A549 (cell line): Measurements from ENCODE around the gene SLC25A18. TPM values are rescaled to one million over a fixed set of nuclear protein-coding genes. Genes with fewer than 3 reads are reported as not detected.

Experiments
- ATAC-seq, 2 experiments: fragments of 200-7000 bp in 1 of 2; fragments of >200 bp in 1 of 2; cut with Nextera tagmentation in 1 of 2; cut with Tn5 transposase in 1 of 2; 3 replicates each; pipeline versions ENCODE4 v1.8.0 to v1.9.1; 2018 to 2020; ENCODE audit warnings: mild to moderate bottlenecking in 1 of 2, moderate library complexity in 1 of 2
- CTCF ChIA-PET: fragments of 300-600 bp; sonication (Branson Sonifier 250); formaldehyde crosslinking; extraction: SDS; loops from one replicate; lab custom pipeline; 2021; ENCODE audit warnings: antibody characterized with exemption, inconsistent platforms; lab: Yijun Ruan, JAX
- POLR2A ChIA-PET: fragments of 350-600 bp; formaldehyde crosslinking; extraction: SDS; loops from one replicate; lab custom pipeline; 2021; ENCODE audit warnings: antibody characterized with exemption, inconsistent platforms; lab: Yijun Ruan, JAX
- DNase-seq, 2 experiments: peaks; one replicate each; pipeline versions ENCODE4 v3.0.0 to v3.0.0-alpha.2; 2011 to 2016; ENCODE audit warnings: low read depth in 1 of 2, low spot score in 1 of 2
- FAIRE-seq: peaks from 2 replicates; lab custom pipeline; 2011; peaks lifted over from hg19 to GRCh38; lab: Jason Lieb, UNC
- H3K27ac ChIP-seq, 2 experiments: fragments of >200 bp; sonication (Bioruptor Twin); formaldehyde crosslinking; 3 replicates each; pipeline ENCODE4 v1.5.1; 2016 to 2017
- H3K4me1 ChIP-seq: fragments of >200 bp; sonication (Bioruptor Twin); formaldehyde crosslinking; 3 replicates; pipeline ENCODE4 v1.6.1; 2016
- H3K4me2 ChIP-seq: fragments of >200 bp; sonication (Bioruptor Twin); formaldehyde crosslinking; 3 replicates; pipeline ENCODE4 v1.6.1; 2016
- H3K4me3 ChIP-seq: fragments of >200 bp; sonication (Bioruptor Twin); formaldehyde crosslinking; 3 replicates; pipeline ENCODE4 v1.5.1; 2016
- H3K9me3 ChIP-seq: fragments of >200 bp; sonication (Bioruptor Twin); formaldehyde crosslinking; 3 replicates; pipeline ENCODE4 v1.6.1; 2016
- BHLHE40 ChIP-seq: IDR thresholded peaks from 2 replicates; pipeline ENCODE4 v1.6.1; 2012; ENCODE audit warnings: low read depth, low read length, inconsistent platforms
- CBX8 ChIP-seq: fragments of 200-600 bp; sonication (generic); IDR thresholded peaks from 2 replicates; pipeline ENCODE4 v1.6.1; 2016
- CEBPB ChIP-seq, 2 experiments: fragments of >200 bp in 1 of 2; sonication (Bioruptor Twin) in 1 of 2; formaldehyde crosslinking in 1 of 2; IDR thresholded peaks; 2 replicates each; pipeline ENCODE4 v1.6.1; 2012 to 2016
- CHD2 ChIP-seq: fragments of 150-350 bp; IDR thresholded peaks from 2 replicates; pipeline ENCODE4 v1.6.1; 2014; ENCODE audit warnings: low read length; ENCODE audit not compliant: partially characterized antibody
- ELK1 ChIP-seq: fragments of 150-350 bp; IDR thresholded peaks from 2 replicates; pipeline ENCODE4 v1.6.1; 2014; ENCODE audit warnings: low read depth, mild to moderate bottlenecking, low read length
- EP300 ChIP-seq, 2 experiments: fragments of >200 bp; sonication (Bioruptor Twin); formaldehyde crosslinking; IDR thresholded peaks; 2 replicates in 1 of 2; 3 replicates in 1 of 2; pipeline ENCODE4 v1.6.1; 2016 to 2017
- ESRRA ChIP-seq: fragments of 150-350 bp; IDR thresholded peaks from 2 replicates; pipeline ENCODE4 v1.6.1; 2014; ENCODE audit warnings: mild to moderate bottlenecking, low read length, borderline replicate concordance
- FOSB ChIP-seq: fragments of 250-450 bp; sonication (Bioruptor Pico); IDR thresholded peaks from 2 replicates; pipeline ENCODE4 v1.5.0; 2020; ENCODE audit warnings: mild to moderate bottlenecking, moderate library complexity
- FOSL2 ChIP-seq, 2 experiments: fragments of 450-650 bp in 1 of 2; fragments of >200 bp in 1 of 2; sonication (Bioruptor Twin) in 1 of 2; formaldehyde crosslinking; IDR thresholded peaks; 2 replicates each; pipeline versions ENCODE4 v1.5.0 to v1.6.1; 2016 to 2020; ENCODE audit warnings: mild to moderate bottlenecking in 1 of 2, moderate library complexity in 1 of 2
- HEYL ChIP-seq: fragments of 250-450 bp; sonication (Bioruptor Pico); IDR thresholded peaks from 2 replicates; pipeline ENCODE4 v1.8.0; 2021; ENCODE audit warnings: mild to moderate bottlenecking, moderate library complexity
- HOXA7 ChIP-seq: fragments of 250-450 bp; sonication (Bioruptor Pico); IDR thresholded peaks from 2 replicates; pipeline ENCODE4 v1.5.0; 2020; ENCODE audit warnings: mild to moderate bottlenecking, moderate library complexity
- HOXB13 ChIP-seq: fragments of 250-450 bp; sonication (Bioruptor Pico); IDR thresholded peaks from 2 replicates; pipeline ENCODE4 v1.5.0; 2020; ENCODE audit warnings: low read depth, mild to moderate bottlenecking, moderate library complexity
- JUNB ChIP-seq: fragments of >200 bp; sonication (Bioruptor Twin); formaldehyde crosslinking; IDR thresholded peaks from 2 replicates; pipeline ENCODE4 v1.6.1; 2016
- KDM1A ChIP-seq: fragments of 200-600 bp; sonication (generic); IDR thresholded peaks from 2 replicates; pipeline ENCODE4 v1.6.1; 2016; ENCODE audit warnings: low read depth, mild to moderate bottlenecking
- MAFK ChIP-seq: fragments of 450-650 bp; IDR thresholded peaks from 2 replicates; pipeline ENCODE4 v1.6.1; 2014; ENCODE audit not compliant: partially characterized antibody
- MYC ChIP-seq: IDR thresholded peaks from 2 replicates; pipeline ENCODE4 v1.6.1; 2012; ENCODE audit warnings: mild to moderate bottlenecking, inconsistent platforms, low read length, improper control_type of control experiment, borderline replicate concordance
- POLR2A ChIP-seq: IDR thresholded peaks from 2 replicates; pipeline ENCODE4 v1.6.1; 2012; ENCODE audit warnings: mild to moderate bottlenecking, low read length
- POLR2AphosphoS2 ChIP-seq: conservative IDR thresholded peaks from 2 replicates; pipeline ENCODE4 v1.6.1; 2012; ENCODE audit warnings: low read length, improper control_type of control experiment, inconsistent platforms
- RAD21 ChIP-seq, 2 experiments: fragments of >200 bp in 1 of 2; sonication (Bioruptor Twin) in 1 of 2; formaldehyde crosslinking in 1 of 2; IDR thresholded peaks in 1 of 2; conservative IDR thresholded peaks in 1 of 2; 2 replicates in 1 of 2; 3 replicates in 1 of 2; pipeline ENCODE4 v1.6.1; 2012 to 2018; ENCODE audit warnings: inconsistent platforms in 1 of 2
- RFX5 ChIP-seq: fragments of 450-650 bp; IDR thresholded peaks from 2 replicates; pipeline ENCODE4 v1.7.1; 2014; ENCODE audit warnings: antibody characterized with exemption, mild to moderate bottlenecking, moderate library complexity
- SREBF2 ChIP-seq: fragments of 450-650 bp; IDR thresholded peaks from 2 replicates; pipeline ENCODE4 v1.6.1; 2014; ENCODE audit warnings: mild to moderate bottlenecking, moderate library complexity
- TFCP2L1 ChIP-seq: fragments of 250-450 bp; sonication (Bioruptor Pico); IDR thresholded peaks from 2 replicates; pipeline ENCODE4 v1.5.0; 2021; ENCODE audit warnings: mild to moderate bottlenecking
- ZSCAN20 ChIP-seq: fragments of 250-450 bp; sonication (Bioruptor Pico); IDR thresholded peaks from 2 replicates; pipeline ENCODE4 v1.8.0; 2022; ENCODE audit warnings: mild to moderate bottlenecking, moderate library complexity
- WGBS: methylation state at CpG from one replicate; pipeline ENCODE4 v1.1.6; 2017; ENCODE audit errors: missing lambda C conversion rate; 5-methylcytosine and 5-hydroxymethylcytosine counted together
- polyA plus RNA-seq, 4 experiments: library from polyadenylated mRNA; depleted of rRNA in 3 of 4; stranded (reverse); fragments of >200 nt; fragmentation: RNase III in 1 of 4; extraction: RNeasy Plus Mini Kit Qiagen cat#74134 plus additional on column Dnase treatment in 1 of 4; gene quantifications; 2 replicates in 3 of 4; 3 replicates in 1 of 4; pipeline ENCODE4 v1.2.3, GENCODE V29; 2011 to 2017
- TF ChIP-seq, protein P1 (sequence below): fragments of >200 bp; sonication (Bioruptor Twin); formaldehyde crosslinking; IDR thresholded peaks from 2 replicates; pipeline ENCODE4 v1.6.1; 2016
- TF ChIP-seq, protein P2 (sequence below): IDR thresholded peaks from 2 replicates; pipeline ENCODE4 v1.6.1; 2012
- TF ChIP-seq, protein P3 (sequence below): fragments of 250-450 bp; sonication (Bioruptor Pico); IDR thresholded peaks from 2 replicates; pipeline ENCODE4 v1.5.0; 2021; ENCODE audit warnings: mild to moderate bottlenecking, moderate library complexity, borderline replicate concordance
- TF ChIP-seq, protein P4 (sequence below): IDR thresholded peaks from 2 replicates; pipeline ENCODE4 v1.6.1; 2012

SLC25A18 gene
- polyA plus RNA-seq, 2 of the 4 experiments (the other 2 are of a cell fraction), result not detected

DNA sequence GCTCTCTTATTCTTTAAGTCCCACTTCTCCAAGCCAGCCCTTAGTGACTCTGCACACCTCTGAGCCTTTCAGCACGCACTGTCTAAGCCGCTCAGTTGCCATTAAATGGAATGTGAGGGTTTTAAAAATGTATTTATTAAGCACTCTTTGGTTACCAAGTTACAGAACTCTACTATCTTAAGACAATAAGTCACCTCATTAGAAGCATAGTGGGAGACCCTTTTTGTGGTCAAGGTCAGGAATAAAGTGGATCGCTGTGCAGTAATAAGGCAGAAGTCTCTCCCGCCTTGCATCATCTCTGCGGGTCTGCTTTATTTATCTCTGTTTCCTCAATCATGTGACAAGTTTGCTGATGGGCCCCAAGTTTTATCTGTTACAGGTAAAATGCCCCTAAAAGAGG, 11.9 kb downstream of the SLC25A18 start:
- H3K4me2 ChIP-seq, result no peak overlapping the region
- ATAC-seq, result no peak
- no peak overlapping the region for H3K27ac ChIP-seq
- CTCF ChIA-PET, result no interaction called here
- WGBS, result 92% methylated on average over 5 of the region's 5 CpGs
- H3K4me3 ChIP-seq, result no peak overlapping the region
- no peak for DNase-seq
- POLR2A ChIA-PET, result no interaction called here
- no peaks in the 10 kb centered on the region for H3K4me1 ChIP-seq
- TF ChIP-seq CEBPB (IDR thresholded peaks at IDR 0.05), result no peak
- no peak for TF ChIP-seq ESRRA
- no peak for TF ChIP-seq BHLHE40
- TF ChIP-seq JUNB, result no peak
- no peak for TF ChIP-seq RFX5
- TF ChIP-seq, protein P1, sequence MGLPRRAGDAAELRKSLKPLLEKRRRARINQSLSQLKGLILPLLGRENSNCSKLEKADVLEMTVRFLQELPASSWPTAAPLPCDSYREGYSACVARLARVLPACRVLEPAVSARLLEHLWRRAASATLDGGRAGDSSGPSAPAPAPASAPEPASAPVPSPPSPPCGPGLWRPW, result no peak
- no peak for TF ChIP-seq MAFK
- TF ChIP-seq CHD2, result no peak
- TF ChIP-seq, protein P2, sequence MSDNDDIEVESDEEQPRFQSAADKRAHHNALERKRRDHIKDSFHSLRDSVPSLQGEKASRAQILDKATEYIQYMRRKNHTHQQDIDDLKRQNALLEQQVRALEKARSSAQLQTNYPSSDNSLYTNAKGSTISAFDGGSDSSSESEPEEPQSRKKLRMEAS, result no peak
- no peak for TF ChIP-seq POLR2A
- TF ChIP-seq FOSB (CRISPR knock-in tag), result no peak
- no peak for TF ChIP-seq MYC
- no peak for TF ChIP-seq HOXA7 (CRISPR knock-in tag)
- TF ChIP-seq FOSL2 (IDR thresholded peaks at IDR 0.05), result no peak
- no peak for TF ChIP-seq FOSL2 (CRISPR knock-in tag; IDR thresholded peaks at IDR 0.05)
- TF ChIP-seq SREBF2, result no peak
- TF ChIP-seq TFCP2L1 (CRISPR knock-in tag), result no peak
- TF ChIP-seq POLR2AphosphoS2, result no peak
- no peak for TF ChIP-seq RAD21 (conservative IDR thresholded peaks at IDR 0.05 in 1 of 2, IDR thresholded peaks at IDR 0.05 in 1 of 2)
- TF ChIP-seq, all 56 proteins: peak for 0
- no peaks in the 10 kb centered on the region for H3K9me3 ChIP-seq
- FAIRE-seq, result no peak

GRCh38 chr22:17575681-17576080, 12.4 kb downstream of the SLC25A18 start:
- POLR2A ChIA-PET, result no interaction called here
- FAIRE-seq (no peak), ATAC-seq (no peak)

More at GRCh38 chr22:17575681-17576080, 12.4 kb downstream of the SLC25A18 start:
- CTCF ChIA-PET, result interaction anchor here (0.6 kb wide), 1 partner anchor 69 kb away, joined by 3 read pairs; no protein-coding TSS in a partner anchor
- 71% methylated on average over 4 of the region's 4 CpGs for WGBS
- Histone ChIP-seq H3K4me3 (no peak overlapping the region), H3K9me3 (no peaks in the 10 kb centered on the region), H3K27ac (no peak overlapping the region), H3K4me1 (no peaks in the 10 kb centered on the region), H3K4me2 (no peak overlapping the region)
- no peak for DNase-seq
- TF ChIP-seq HOXB13 (CRISPR knock-in tag) (no peak), MYC (no peak), CEBPB (IDR thresholded peaks at IDR 0.05) (no peak), CHD2 (no peak), SREBF2 (no peak), HEYL (CRISPR knock-in tag) (no peak), ZSCAN20 (CRISPR knock-in tag) (no peak), CBX8 (no peak), POLR2A (no peak), JUNB (no peak), ELK1 (no peak), TFCP2L1 (CRISPR knock-in tag) (no peak), KDM1A (no peak), EP300 (IDR thresholded peaks at IDR 0.05) (no peak)
- TF ChIP-seq, protein P3, sequence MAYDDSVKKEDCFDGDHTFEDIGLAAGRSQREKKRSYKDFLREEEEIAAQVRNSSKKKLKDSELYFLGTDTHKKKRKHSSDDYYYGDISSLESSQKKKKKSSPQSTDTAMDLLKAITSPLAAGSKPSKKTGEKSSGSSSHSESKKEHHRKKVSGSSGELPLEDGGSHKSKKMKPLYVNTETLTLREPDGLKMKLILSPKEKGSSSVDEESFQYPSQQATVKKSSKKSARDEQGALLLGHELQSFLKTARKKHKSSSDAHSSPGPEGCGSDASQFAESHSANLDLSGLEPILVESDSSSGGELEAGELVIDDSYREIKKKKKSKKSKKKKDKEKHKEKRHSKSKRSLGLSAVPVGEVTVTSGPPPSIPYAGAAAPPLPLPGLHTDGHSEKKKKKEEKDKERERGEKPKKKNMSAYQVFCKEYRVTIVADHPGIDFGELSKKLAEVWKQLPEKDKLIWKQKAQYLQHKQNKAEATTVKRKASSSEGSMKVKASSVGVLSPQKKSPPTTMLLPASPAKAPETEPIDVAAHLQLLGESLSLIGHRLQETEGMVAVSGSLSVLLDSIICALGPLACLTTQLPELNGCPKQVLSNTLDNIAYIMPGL, result no peak
- TF ChIP-seq, protein P4, sequence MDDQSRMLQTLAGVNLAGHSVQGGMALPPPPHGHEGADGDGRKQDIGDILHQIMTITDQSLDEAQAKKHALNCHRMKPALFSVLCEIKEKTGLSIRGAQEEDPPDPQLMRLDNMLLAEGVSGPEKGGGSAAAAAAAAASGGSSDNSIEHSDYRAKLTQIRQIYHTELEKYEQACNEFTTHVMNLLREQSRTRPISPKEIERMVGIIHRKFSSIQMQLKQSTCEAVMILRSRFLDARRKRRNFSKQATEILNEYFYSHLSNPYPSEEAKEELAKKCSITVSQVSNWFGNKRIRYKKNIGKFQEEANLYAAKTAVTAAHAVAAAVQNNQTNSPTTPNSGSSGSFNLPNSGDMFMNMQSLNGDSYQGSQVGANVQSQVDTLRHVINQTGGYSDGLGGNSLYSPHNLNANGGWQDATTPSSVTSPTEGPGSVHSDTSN, result no peak
